IMR-90 (cell line): ENCODE results near the gene WDR6. TPM values are rescaled to one million over a fixed set of nuclear protein-coding genes. Genes with fewer than 3 reads are reported as not detected.

ENCODE experiments used
- ATAC-seq: fragments of 200-7000 bp; cut with Tn5 transposase; 2 replicates; pipeline ENCODE4 v1.9.1; 2020; ENCODE audit warnings: low read depth, mild to moderate bottlenecking, moderate library complexity
- BruUV-seq: library from RNA; stranded (reverse); fragments of 400-500 nt; replicated peaks from 2 replicates; lab custom pipeline; 2021; lab: Mats Ljungman, UMichigan
- CTCF ChIA-PET: fragments of 300-600 bp; formaldehyde crosslinking; extraction: SDS; loops from one replicate; lab custom pipeline; 2021; ENCODE audit warnings: antibody characterized with exemption; lab: Yijun Ruan, JAX
- POLR2A ChIA-PET: fragments of 300-600 bp; sonication (Branson Sonifier 250); formaldehyde crosslinking; loops from one replicate; lab custom pipeline; 2022; ENCODE audit warnings: antibody characterized with exemption; ENCODE audit not compliant: unreplicated experiment; lab: Charles Lee
- DNase-seq: peaks from one replicate; pipeline ENCODE4 v3.0.0; 2013
- H2AFZ ChIP-seq: replicated peaks from 2 replicates; pipeline ENCODE3; 2013; ENCODE audit warnings: low read length, mild to moderate bottlenecking; ENCODE audit not compliant: poor library complexity
- H2AK5ac ChIP-seq: 2 replicates; pipeline ENCODE4 v1.6.1; 2013; ENCODE audit warnings: low read depth, low read length, inconsistent platforms
- H2AK9ac ChIP-seq: replicated peaks from 2 replicates; pipeline ENCODE3; 2013; ENCODE audit warnings: mild to moderate bottlenecking, low read depth, low read length, moderate library complexity; ENCODE audit not compliant: poor library complexity
- H2BK120ac ChIP-seq: 2 replicates; pipeline ENCODE4 v1.6.1; 2013; ENCODE audit warnings: low read depth, low read length, inconsistent platforms
- H2BK15ac ChIP-seq: 3 replicates; pipeline ENCODE4 v1.6.1; 2013; ENCODE audit warnings: low read depth, low read length, inconsistent platforms
- H2BK20ac ChIP-seq: 2 replicates; pipeline ENCODE4 v1.6.1; 2013; ENCODE audit warnings: low read depth, mild to moderate bottlenecking, inconsistent platforms, low read length, moderate library complexity
- H2BK5ac ChIP-seq: 2 replicates; pipeline ENCODE4 v1.6.1; 2013; ENCODE audit warnings: mild to moderate bottlenecking, low read depth, low read length, inconsistent platforms; ENCODE audit not compliant: poor library complexity, severe bottlenecking
- H3K14ac ChIP-seq: replicated peaks from 2 replicates; pipeline ENCODE4 v1.6.1; 2013; ENCODE audit warnings: low read depth, low read length, inconsistent platforms
- H3K18ac ChIP-seq: 2 replicates; pipeline ENCODE4 v1.6.1; 2013; ENCODE audit warnings: low read depth, low read length, control low read depth
- H3K23ac ChIP-seq: 2 replicates; pipeline ENCODE4 v1.6.1; 2013; ENCODE audit warnings: low read depth, low read length, inconsistent platforms
- H3K27ac ChIP-seq: 2 replicates; pipeline ENCODE4 v1.5.1; 2013; ENCODE audit warnings: mild to moderate bottlenecking, control low read depth, low read length; ENCODE audit not compliant: insufficient read depth
- H3K27me3 ChIP-seq: 2 replicates; pipeline ENCODE4 v1.6.1; 2013; ENCODE audit warnings: low read length; ENCODE audit not compliant: control insufficient read depth, insufficient read depth
- H3K36me3 ChIP-seq: 2 replicates; pipeline ENCODE4 v1.6.1; 2013; ENCODE audit warnings: low read length, mixed read lengths; ENCODE audit not compliant: control insufficient read depth, insufficient read depth
- H3K4ac ChIP-seq: 2 replicates; pipeline ENCODE4 v1.6.1; 2013; ENCODE audit warnings: low read depth, low read length, inconsistent platforms
- H3K4me1 ChIP-seq: 2 replicates; pipeline ENCODE4 v1.6.1; 2013; ENCODE audit warnings: low read length, mixed read lengths; ENCODE audit not compliant: control insufficient read depth, insufficient read depth
- H3K4me2 ChIP-seq: 2 replicates; pipeline ENCODE4 v1.6.1; 2013; ENCODE audit warnings: low read depth, mild to moderate bottlenecking, control low read depth, low read length, moderate library complexity
- H3K4me3 ChIP-seq: 2 replicates; pipeline ENCODE4 v1.5.1; 2013; ENCODE audit warnings: low read depth, mild to moderate bottlenecking, control low read depth, low read length, moderate library complexity; ENCODE audit not compliant: insufficient read depth
- H3K56ac ChIP-seq: 2 replicates; pipeline ENCODE4 v1.6.1; 2013; ENCODE audit warnings: low read length, inconsistent platforms; ENCODE audit not compliant: insufficient read depth; ENCODE audit errors: extremely low read depth
- H3K79me1 ChIP-seq, 2 experiments: 2 replicates each; pipeline ENCODE4 v1.6.1; 2013; ENCODE audit warnings: low read length in 2 of 2, inconsistent platforms in 1 of 2, low read depth in 1 of 2
- H3K9ac ChIP-seq: 2 replicates; pipeline ENCODE4 v1.6.1; 2013; ENCODE audit warnings: low read depth, low read length, control low read depth
- H3K9me1 ChIP-seq: 2 replicates; pipeline ENCODE4 v1.6.1; 2013; ENCODE audit warnings: low read length, inconsistent platforms; ENCODE audit not compliant: insufficient read depth
- H3K9me3 ChIP-seq: 2 replicates; pipeline ENCODE4 v1.6.1; 2013; ENCODE audit warnings: low read length; ENCODE audit not compliant: control insufficient read depth, insufficient read depth
- H4K20me1 ChIP-seq: 2 replicates; pipeline ENCODE4 v1.6.1; 2013; ENCODE audit warnings: low read length, inconsistent platforms; ENCODE audit not compliant: insufficient read depth
- H4K5ac ChIP-seq: 2 replicates; pipeline ENCODE4 v1.6.1; 2013; ENCODE audit warnings: mild to moderate bottlenecking, low read depth, low read length, control low read depth
- H4K8ac ChIP-seq, 2 experiments: 2 replicates each; pipeline ENCODE4 v1.6.1; 2013; ENCODE audit warnings: low read depth in 2 of 2, low read length in 2 of 2, control low read depth in 1 of 2, inconsistent platforms in 1 of 2
- H4K91ac ChIP-seq: 2 replicates; pipeline ENCODE4 v1.6.1; 2013; ENCODE audit warnings: low read depth, low read length, inconsistent platforms; ENCODE audit not compliant: insufficient read depth
- BHLHE40 ChIP-seq: fragments of 150-350 bp; IDR thresholded peaks from 2 replicates; pipeline ENCODE4 v1.6.1; 2016; ENCODE audit warnings: mild to moderate bottlenecking, low read depth, low read length
- dilution Hi-C: fragments of 300-500 bp; cut with HindIII; formaldehyde crosslinking; loops from one replicate; pipeline ENCODE4 v1.14.3; 2018; ENCODE audit warnings: low sequenced_read_pairs; ENCODE audit not compliant: unreplicated experiment
- in situ Hi-C: fragments of 300-500 bp; cut with MboI; formaldehyde crosslinking; loops from 3 replicates; pipeline ENCODE4 v1.14.3; 2019; ENCODE audit warnings: low sequenced_read_pairs, inconsistent platforms, mixed read lengths
- intact Hi-C: fragments of 100-400 bp; cut with micrococcal nuclease; formaldehyde crosslinking; loops from 2 replicates; pipeline ENCODE4 v1.10.0; 2022
- polyA plus RNA-seq, 3 experiments: library from polyadenylated mRNA; depleted of rRNA; stranded (reverse); fragments of >200 nt; gene quantifications; 2 replicates each; pipeline ENCODE4 v1.2.3, GENCODE V29; 2012; ENCODE audit warnings: low replicate concordance in 1 of 3
- total RNA-seq: library from RNA; depleted of rRNA; stranded (reverse); fragments of >200 nt; gene quantifications from 2 replicates; pipeline ENCODE4 v1.2.3, GENCODE V29; 2012

The WDR6 gene
- total and polyA plus RNA-seq, 2 of the 4 experiments (the other 2 are of a cell fraction): 60.9 to 160 TPM

- DNase-seq (no peak), ATAC-seq (no peak)
- no peaks in the 10 kb centered on the region for H3K9me3 ChIP-seq
- no peak overlapping the region for H3K9ac ChIP-seq
- no peak overlapping the region for H2AFZ ChIP-seq
- no peak overlapping the region for H3K14ac ChIP-seq
- H3K27me3 ChIP-seq: no peaks in the 10 kb centered on the region
- no TSS peak for BruUV-seq
- POLR2A ChIA-PET: no interaction called here
- peaks cover 49 to 66% of the 10 kb centered on the region in 2 experiments for H3K79me1 ChIP-seq
- TF ChIP-seq BHLHE40: no peak
- peaks cover 7% of the 10 kb centered on the region for H3K9me1 ChIP-seq
- no peak overlapping the region for H2AK9ac ChIP-seq
- H3K4me2 ChIP-seq: no peak overlapping the region
- H2BK120ac ChIP-seq: no peak overlapping the region
- CTCF ChIA-PET: no interaction called here
- no peak overlapping the region for H4K91ac ChIP-seq
- dilution Hi-C loops (no loop called here), intact Hi-C loops (no loop called here), in situ Hi-C loops (no loop called here)
- no peak overlapping the region for H4K8ac ChIP-seq
- no peaks in the 10 kb centered on the region; the same call in 1 of the 2 replicates for H4K20me1 ChIP-seq
- H2BK5ac ChIP-seq: no peak overlapping the region
- H2AK5ac ChIP-seq: no peak overlapping the region
- H3K4ac ChIP-seq: no peak overlapping the region
- no peak overlapping the region for H3K56ac ChIP-seq
- H4K5ac ChIP-seq: no peak overlapping the region
- H3K4me1 ChIP-seq: peaks cover 14% of the 10 kb centered on the region
- no peak overlapping the region for H2BK20ac ChIP-seq
- no peak overlapping the region for H3K18ac ChIP-seq
- no peak overlapping the region for H2BK15ac ChIP-seq
- no peak overlapping the region for H3K23ac ChIP-seq
- H3K36me3 ChIP-seq: peaks cover 3% of the 10 kb centered on the region; the same call in 1 of the 2 replicates
- no peak overlapping the region for H3K4me3 ChIP-seq
- H3K27ac ChIP-seq: no peak overlapping the region
Measured at GRCh38 chr3:48993834-48994233, 13.4 kb upstream of the WDR6 start.
